OCI-LY3 (cell line): ENCODE measurements around the gene PAEP.

Source experiments
- H2AFZ ChIP-seq: fragments of 200-600, 300-600 bp; shearing (Covaris generic); 2 replicates; pipeline ENCODE4 v1.6.0; 2014; ENCODE audit warnings: antibody characterized with exemption, low read depth, low read length
- H3K27ac ChIP-seq: fragments of 200-600, 300-600 bp; sonication (generic); 2 replicates; pipeline ENCODE4 v1.5.1; 2014; ENCODE audit warnings: mild to moderate bottlenecking, low read length, moderate library complexity, mixed read lengths
- H3K27me3 ChIP-seq: fragments of 200-600, 300-600 bp; sonication (generic); 2 replicates; pipeline ENCODE4 v1.6.1; 2014; ENCODE audit warnings: low read depth, low read length, mixed read lengths
- H3K36me3 ChIP-seq: fragments of 200-600, 300-600 bp; sonication (generic); replicated peaks from 2 replicates; pipeline ENCODE3; 2014; ENCODE audit warnings: low read depth, low read length, mixed read lengths
- H3K4me1 ChIP-seq: fragments of 300-600, 200-600 bp; sonication (generic); 2 replicates; pipeline ENCODE4 v1.6.1; 2014; ENCODE audit warnings: low read length, mixed read lengths
- H3K4me2 ChIP-seq: fragments of 200-600, 300-600 bp; sonication (generic); 2 replicates; pipeline ENCODE4 v1.6.1; 2014; ENCODE audit warnings: low read length, mixed read lengths
- H3K4me3 ChIP-seq: fragments of 300-600, 200-600 bp; sonication (generic); 2 replicates; pipeline ENCODE4 v1.5.1; 2014; ENCODE audit warnings: antibody characterized with exemption, mild to moderate bottlenecking, low read length, moderate library complexity
- H3K79me2 ChIP-seq: fragments of 300-600, 200-600 bp; shearing (Covaris generic); 2 replicates; pipeline ENCODE4 v1.6.1; 2014; ENCODE audit warnings: mild to moderate bottlenecking, low read length, mixed read lengths
- H3K9ac ChIP-seq: fragments of 300-600, 200-600 bp; shearing (Covaris generic); 2 replicates; pipeline ENCODE4 v1.6.0; 2014; ENCODE audit warnings: mild to moderate bottlenecking, low read length, moderate library complexity
- H3K9me3 ChIP-seq: fragments of 200-600, 300-600 bp; shearing (Covaris generic); 2 replicates; pipeline ENCODE4 v1.6.1; 2014; ENCODE audit warnings: low read length, mixed read lengths; ENCODE audit not compliant: insufficient read depth
- H4K20me1 ChIP-seq: fragments of 200-600, 300-600 bp; sonication (generic); 2 replicates; pipeline ENCODE4 v1.6.1; 2016; ENCODE audit warnings: low read length, mixed read lengths; ENCODE audit not compliant: insufficient read depth
- CTCF ChIP-seq: fragments of 200-600, 300-600 bp; sonication (generic); IDR thresholded peaks from 2 replicates; pipeline ENCODE4 v1.5.1; 2014; ENCODE audit warnings: antibody characterized with exemption, low read length, low read depth
- EZH2phosphoT487 ChIP-seq: fragments of 200-600 bp; shearing (Covaris generic); IDR thresholded peaks from 2 replicates; pipeline ENCODE4 v1.6.1; 2018; ENCODE audit warnings: antibody characterized with exemption, mixed run types, low read depth

Gene PAEP

GRCh38 chr9:135519179-135519971 is 42.2 kb upstream of the PAEP start:
- TF ChIP-seq CTCF (no peak), EZH2phosphoT487 (no peak)

GRCh38 chr9:135520916-135521607 is 40.5 kb upstream of the PAEP start, which contains the start of gene LCN1:
Gene LCN1 (plus strand): TSS chr9:135521440. CDS start chr9:135521498, 58 bp downstream.
- no peak within 1 kb of the TSS for H2AFZ ChIP-seq
- no peaks in the 10 kb centered on the region for H3K4me1 ChIP-seq
- no peak for TF ChIP-seq EZH2phosphoT487
- no peak for TF ChIP-seq CTCF
- no peaks in the 10 kb centered on the region for H3K9me3 ChIP-seq
- H3K79me2 ChIP-seq: no peaks in the 10 kb centered on the region
- no peak within 1 kb of the TSS for H3K9ac ChIP-seq
- no peaks in the 10 kb centered on the region for H3K27me3 ChIP-seq
- no peaks in the 10 kb centered on the region for H3K36me3 ChIP-seq
- no peaks in the 10 kb centered on the region for H4K20me1 ChIP-seq
- H3K4me2 ChIP-seq: no peak within 1 kb of the TSS
- H3K27ac ChIP-seq: no peak within 1 kb of the TSS
- H3K4me3 ChIP-seq: no peak within 1 kb of the TSS

More at GRCh38 chr9:135519179-135519971, 42.2 kb upstream of the PAEP start:
- H3K4me1 ChIP-seq: no peaks in the 10 kb centered on the region
- H2AFZ ChIP-seq: no peak overlapping the region
- no peaks in the 10 kb centered on the region for H3K27me3 ChIP-seq
- H3K4me3 ChIP-seq: no peak overlapping the region
- no peaks in the 10 kb centered on the region for H4K20me1 ChIP-seq
- no peak overlapping the region for H3K27ac ChIP-seq
- no peak overlapping the region for H3K9ac ChIP-seq
- no peaks in the 10 kb centered on the region for H3K36me3 ChIP-seq
- no peaks in the 10 kb centered on the region for H3K79me2 ChIP-seq
- H3K9me3 ChIP-seq: no peaks in the 10 kb centered on the region
- H3K4me2 ChIP-seq: no peak overlapping the region

DNA sequence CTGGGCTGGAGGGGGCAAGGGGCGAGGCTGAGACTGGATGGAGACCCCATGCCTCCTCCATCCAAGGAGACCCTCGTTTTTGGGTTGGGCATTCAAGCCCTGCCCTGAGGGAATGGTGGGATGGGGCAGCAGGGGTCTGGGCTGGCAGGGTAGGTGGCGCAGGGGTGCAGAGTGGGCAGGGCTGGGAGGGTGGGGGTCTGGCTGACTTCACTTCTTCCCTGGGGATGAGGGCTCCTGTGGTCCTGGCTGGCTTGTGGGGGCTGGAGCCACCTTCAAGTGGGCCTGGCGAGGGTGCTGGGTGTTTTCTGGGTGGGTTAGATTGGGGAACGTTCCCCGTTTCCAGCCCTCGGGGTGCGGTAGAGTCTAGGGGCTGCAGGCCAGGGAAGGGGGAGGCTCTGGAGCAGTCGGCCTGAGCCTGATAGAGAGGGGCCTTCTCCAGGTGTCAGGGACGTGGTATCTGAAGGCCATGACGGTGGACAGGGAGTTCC is 39.9 kb upstream of the PAEP start:
- Histone ChIP-seq H3K9me3 (no peaks in the 10 kb centered on the region), H3K27me3 (no peaks in the 10 kb centered on the region), H3K27ac (no peak overlapping the region), H2AFZ (no peak overlapping the region), H3K4me3 (no peak overlapping the region), H3K9ac (no peak overlapping the region), H3K4me1 (no peaks in the 10 kb centered on the region), H4K20me1 (no peaks in the 10 kb centered on the region), H3K79me2 (no peaks in the 10 kb centered on the region), H3K36me3 (no peaks in the 10 kb centered on the region), H3K4me2 (no peak overlapping the region)
- no peak for TF ChIP-seq CTCF

DNA sequence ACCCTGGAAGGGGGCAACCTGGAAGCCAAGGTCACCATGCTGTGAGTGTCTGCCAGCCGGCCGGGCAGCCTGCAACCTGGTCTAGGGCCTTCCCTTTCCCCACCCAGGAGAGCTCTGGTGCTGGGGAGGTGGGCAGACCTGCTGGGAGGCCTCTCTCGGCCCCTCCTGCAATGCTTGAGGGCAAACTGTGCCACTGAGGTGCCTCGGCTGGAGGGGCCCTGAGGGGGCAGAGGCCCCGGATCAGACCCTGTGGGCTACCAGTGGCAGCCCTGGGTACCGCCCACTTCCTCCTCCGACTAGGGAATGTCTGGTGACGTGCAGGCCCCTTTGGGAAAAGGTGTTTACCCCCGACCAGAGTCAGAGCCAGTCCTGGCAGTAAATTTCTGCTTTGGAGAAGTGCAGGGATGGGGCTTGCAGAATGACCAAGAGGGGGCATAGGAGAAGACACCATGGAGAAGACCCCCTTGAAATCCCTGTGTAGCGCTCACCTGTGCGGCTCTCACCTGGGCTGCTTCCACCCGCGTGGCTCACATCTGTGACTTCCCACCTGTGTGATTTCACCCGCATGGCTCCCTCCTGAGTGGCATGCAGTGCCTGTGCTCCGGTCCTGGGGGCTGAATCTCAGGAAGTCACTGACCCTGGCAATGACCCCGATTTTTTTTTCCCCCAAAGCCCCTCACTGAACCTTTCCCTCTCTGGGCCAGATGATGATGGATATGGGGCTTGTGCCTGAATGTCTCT is 39.2 kb upstream of the PAEP start:
- H3K27me3 ChIP-seq: no peaks in the 10 kb centered on the region
- H2AFZ ChIP-seq: no peak overlapping the region
- H3K27ac ChIP-seq: no peak overlapping the region
- H3K4me1 ChIP-seq: no peaks in the 10 kb centered on the region
- TF ChIP-seq CTCF (no peak), EZH2phosphoT487 (no peak)
- no peak overlapping the region for H3K9ac ChIP-seq
- H3K79me2 ChIP-seq: no peaks in the 10 kb centered on the region
- H3K36me3 ChIP-seq: no peaks in the 10 kb centered on the region
- H3K9me3 ChIP-seq: no peaks in the 10 kb centered on the region
- H4K20me1 ChIP-seq: no peaks in the 10 kb centered on the region
- H3K4me3 ChIP-seq: no peak overlapping the region
- H3K4me2 ChIP-seq: no peak overlapping the region
